HG03457 (cell line): Measurements from ENCODE around the gene ETV2.
"Not testable (repeated sequence)": the region's sequence is repeated elsewhere in the genome, so short reads cannot be mapped to it uniquely, and the experiment has no call there.

ENCODE experiments used
- ATAC-seq: cut with Tn5 transposase; IDR thresholded peaks from one replicate; pipeline ENCODE4 v1.9.1; 2021; ENCODE audit warnings: moderate number of reproducible peaks; ENCODE audit not compliant: unreplicated experiment

ETV2 gene

GRCh38 chr19:35654828-35655227 is 13.3 kb downstream of the ETV2 start:
- ATAC-seq: not testable (repeated sequence)

GRCh38 chr19:35655600-35655999 is 14.1 kb downstream of the ETV2 start:
- no peak for ATAC-seq

DNA sequence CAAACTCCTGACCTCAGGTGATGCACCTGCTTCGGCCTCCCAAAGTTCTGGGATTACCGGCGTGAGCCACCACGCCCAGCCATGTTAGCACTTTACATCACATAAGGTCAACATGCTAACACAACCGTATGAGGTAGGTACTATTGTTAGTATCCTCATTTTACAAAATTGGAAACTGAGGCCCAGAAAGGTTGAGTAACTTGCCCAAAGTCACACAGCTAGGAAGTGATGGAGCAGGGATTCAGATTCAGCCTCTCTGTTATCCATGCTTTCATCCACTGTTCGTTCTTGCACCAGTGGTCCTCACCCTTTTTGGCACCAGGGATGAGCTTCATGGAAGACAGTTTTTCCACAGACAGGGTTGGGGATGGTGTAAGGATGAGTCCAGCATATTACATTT is 15.2 kb downstream of the ETV2 start:
- ATAC-seq: no peak

DNA sequence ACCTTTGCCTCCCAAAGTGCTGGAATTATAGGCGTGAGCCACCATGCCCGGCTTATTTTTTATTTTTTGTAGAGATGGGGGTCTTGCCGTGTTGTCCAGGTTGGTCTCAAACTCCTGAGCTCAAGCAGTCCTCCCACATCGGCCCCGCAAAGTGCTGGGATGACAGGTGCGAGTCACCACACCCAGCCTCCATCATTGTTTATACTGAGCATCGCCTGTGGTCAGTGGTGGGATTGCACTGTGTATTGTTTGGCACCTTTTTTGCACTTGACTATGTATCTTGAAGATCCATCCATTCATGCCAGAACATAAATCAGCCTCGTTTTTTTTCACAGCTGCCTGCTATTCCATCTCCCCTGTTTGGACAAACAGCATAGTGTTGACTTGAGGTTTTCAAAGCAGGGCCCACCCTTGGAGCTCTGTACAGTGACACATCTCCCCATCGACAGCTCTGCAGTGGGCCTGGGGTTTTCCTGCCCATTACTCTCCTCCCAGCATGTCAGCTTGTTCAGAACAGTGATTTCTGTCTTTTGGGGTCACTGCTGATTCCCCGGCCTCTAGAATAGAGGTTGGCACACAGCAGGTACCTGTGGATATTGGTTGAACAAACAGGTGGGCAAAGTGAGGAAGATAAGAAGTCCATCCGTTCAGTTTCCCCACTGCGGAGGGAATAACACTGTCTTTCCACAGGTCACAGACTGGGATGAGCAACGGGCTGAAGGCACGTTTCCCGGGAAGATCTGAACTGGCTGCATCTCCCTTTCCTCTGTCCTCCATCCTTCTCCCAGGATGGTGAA is 16.6 kb downstream of the ETV2 start:
- ATAC-seq: no peak

- ATAC-seq: no peak
These were observed 20.4 kb downstream of the ETV2 start for GRCh38 chr19:35661995-35662340.

DNA sequence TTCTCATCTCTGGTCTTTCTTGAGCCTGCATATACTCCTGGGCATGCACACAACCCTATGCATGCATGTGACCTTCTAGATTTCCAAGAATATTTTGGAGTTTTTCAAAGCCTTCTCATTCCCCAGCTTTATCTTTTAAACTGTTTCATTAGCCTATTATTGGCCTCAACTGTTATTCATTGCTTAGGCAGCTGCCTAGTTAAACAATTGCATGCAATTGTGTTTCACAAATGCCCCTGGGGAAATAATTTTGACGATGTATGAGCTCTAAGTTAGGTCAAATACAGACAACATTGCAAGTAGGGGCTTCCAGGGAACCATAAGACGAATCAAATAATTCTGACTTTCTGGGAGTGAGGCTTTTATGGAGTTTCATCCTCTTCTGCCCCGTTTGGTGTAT is 22.4 kb downstream of the ETV2 start:
- ATAC-seq: no peak

DNA sequence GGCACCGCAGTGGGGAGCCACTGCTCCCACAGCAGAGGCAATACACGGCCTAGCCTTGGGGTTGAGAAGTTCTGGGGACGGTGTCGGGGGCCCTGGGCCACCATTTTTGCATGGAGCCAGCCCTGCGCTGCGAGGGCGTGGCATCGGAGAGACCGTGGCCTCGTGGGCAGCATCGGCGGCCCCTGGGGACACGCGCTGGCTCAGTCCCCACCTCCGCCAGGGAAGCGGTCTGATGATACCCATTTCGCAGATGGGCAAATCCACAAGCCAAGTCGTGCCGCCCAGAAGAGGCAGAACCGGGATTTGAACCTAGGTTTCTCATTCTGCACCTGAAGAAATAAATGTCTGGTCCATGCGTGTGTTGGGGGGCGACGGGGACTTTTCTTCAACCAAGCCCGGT is 23.6 kb downstream of the ETV2 start:
- no peak for ATAC-seq

DNA sequence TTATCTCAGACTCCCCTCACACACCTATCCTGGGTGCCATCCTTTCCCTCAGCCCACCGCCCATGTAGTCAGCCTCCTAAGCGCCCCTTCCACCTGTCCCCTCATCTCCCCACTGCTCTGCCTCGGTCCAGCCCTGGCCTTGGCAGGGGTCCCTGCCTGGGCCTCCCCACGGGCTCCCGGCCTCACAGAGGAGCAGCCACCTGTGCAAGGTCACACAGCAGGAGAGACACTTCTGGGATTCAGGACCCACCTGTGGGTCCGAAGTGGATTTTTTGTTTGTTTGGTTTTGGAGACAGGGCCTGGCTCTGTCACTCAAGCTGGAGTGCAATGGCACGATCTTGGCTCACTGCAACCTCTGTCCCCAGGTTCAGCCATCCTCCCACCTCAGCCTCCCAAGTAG is 24.1 kb downstream of the ETV2 start:
- ATAC-seq: no peak

DNA sequence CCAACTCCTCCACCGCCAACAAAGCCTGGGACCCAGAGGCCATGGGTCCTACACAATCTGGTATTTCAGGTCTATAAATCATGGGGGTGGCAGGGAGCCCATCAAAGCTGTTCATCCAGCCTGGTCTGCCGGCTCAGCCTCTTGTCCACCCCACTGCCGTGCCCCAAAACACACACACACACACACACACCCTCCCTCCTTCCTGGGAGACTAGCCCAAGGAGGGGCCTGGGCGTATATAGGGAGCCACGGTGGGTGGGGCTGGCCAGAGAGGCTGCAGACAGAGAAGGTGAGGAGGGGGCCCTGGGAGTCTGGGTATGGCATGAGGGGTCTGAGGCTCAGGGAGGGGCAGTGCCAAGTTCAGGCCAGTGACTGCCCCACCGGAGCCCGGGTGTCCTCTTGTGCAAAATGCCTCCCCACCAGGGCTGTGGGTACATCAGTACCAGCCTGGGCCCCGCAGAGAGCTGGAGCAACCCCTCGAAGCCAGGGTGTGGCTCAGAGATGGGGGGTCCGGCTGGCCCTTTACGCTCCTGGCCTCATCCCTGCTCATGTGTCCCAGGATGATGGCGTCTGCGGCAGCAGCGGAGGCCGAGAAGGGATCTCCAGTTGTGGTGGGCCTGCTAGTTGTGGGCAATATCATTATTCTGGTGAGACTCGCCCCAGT is 24.8 kb downstream of the ETV2 start, which contains the start of gene UPK1A:
Gene UPK1A (plus strand): TSS at position 267 of the 663 bp plus-strand sequence. CDS start 296 bp downstream, at position 563.
- no peak for ATAC-seq

DNA sequence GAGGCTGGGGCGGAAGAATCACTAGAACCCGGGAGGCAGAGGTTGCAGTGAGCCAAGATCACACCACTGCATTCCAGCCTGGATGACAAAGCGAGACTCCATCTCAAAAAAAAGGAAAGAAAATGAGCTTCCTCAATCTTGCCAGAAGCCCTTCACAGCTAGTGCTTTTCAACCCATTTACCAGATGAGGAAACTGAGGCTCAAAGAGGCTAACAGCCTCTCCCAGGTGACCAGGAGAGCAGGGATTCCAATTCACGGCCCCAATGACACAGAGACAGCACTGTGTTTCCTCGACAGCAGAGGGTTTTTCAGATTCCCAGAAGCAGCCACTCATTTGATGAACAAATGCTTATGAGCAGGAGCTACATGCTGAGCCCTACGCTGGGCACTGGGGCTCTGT is 28.0 kb downstream of the ETV2 start:
- no peak for ATAC-seq

DNA sequence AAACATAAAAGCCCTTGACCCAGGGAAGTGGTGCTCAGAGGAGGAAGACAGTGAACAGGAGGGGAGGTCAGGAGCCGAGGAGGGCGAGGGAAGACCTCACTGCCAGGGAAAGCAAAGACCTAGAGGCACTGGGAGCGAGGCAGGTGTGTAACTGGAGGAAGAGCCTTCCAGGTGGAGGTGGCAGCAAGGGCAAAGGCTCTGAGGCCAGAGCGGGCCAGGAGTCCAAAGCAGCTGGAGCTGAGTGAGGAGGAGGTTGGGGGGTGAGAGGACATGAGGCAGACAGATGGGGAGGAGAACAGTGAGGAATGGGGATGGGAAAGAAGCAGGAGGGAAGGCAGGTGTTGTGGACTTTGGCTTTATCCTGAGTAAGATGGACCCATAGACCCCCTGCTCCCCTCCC is 28.4 kb downstream of the ETV2 start:
- ATAC-seq: no peak

DNA sequence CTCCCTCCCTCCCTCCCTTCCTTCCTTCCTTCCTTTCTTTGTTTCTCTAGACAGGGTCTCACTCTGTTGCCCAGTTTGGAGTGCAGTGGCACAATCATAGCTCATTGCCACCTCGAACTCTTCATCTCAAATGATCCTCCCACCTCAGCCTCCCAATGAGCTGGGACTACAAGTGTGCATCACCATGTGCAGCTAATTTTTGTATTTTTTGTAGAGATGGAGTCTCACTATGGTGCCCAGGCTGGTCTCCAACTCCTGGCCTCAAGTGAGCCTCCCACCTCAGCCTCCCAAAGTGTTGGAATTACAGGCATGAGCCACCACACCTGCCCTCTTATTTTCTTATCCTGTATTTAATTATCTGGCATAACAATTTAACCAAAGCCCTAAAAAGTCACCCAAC is 29.1 kb downstream of the ETV2 start:
- no peak for ATAC-seq

- ATAC-seq: no peak
These were observed 30.3 kb downstream of the ETV2 start for GRCh38 chr19:35671818-35672217.

DNA sequence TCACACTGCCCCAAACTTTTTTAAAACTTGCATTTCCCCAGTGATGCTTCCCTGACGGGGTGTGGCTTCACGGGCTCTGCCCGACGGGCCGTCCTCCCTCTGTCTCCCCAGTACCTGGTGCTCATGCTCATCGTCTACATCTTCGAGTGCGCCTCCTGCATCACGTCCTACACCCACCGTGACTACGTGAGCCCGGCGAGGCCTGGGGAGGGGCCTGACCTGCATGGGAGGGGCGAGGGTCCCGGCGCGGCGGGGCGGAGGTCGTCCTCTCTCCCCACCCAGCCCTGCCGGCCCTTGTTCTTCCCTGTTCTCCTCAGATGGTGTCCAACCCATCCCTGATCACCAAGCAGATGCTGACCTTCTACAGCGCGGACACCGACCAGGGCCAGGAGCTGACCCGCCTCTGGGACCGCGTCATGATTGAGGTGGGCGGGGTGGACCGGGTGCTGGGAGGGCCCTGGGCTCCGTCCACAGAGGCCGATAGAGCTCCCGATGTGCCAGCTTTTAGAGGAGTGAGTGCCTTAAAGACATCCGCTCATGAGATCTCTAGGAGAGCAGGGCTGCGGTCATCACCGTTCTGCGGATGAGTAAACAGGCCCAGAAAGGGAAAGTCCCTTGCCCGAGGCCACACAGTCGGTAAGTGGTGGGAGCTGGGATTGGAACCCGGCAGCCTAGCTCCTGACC is 31.7 kb downstream of the ETV2 start:
- ATAC-seq: no peak

DNA sequence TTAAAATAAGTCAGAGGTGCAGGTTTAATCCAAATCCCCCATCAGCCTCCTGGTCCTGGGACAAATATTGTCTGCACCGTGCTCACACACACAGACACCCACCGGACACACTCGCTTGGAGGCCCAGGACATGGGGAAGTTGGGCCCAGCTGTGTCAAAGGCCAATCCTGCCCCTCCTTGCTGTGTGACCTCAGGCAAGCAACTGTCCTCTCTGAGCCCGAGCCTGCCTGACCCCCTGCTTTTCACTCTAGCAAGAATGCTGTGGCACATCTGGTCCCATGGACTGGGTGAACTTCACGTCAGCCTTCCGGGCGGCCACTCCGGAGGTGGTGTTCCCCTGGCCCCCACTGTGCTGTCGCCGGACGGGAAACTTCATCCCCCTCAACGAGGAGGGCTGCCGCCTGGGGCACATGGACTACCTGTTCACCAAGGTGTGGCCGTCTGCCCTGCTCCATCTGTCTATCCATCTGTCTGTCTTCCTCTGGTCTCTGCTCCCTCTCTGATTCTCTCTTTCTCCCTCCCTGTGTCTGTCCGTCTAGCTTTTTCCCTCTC is 34.1 kb downstream of the ETV2 start:
- ATAC-seq: no peak

- no peak for ATAC-seq
These were observed 48.3 kb downstream of the ETV2 start for GRCh38 chr19:35689836-35690235.

DNA sequence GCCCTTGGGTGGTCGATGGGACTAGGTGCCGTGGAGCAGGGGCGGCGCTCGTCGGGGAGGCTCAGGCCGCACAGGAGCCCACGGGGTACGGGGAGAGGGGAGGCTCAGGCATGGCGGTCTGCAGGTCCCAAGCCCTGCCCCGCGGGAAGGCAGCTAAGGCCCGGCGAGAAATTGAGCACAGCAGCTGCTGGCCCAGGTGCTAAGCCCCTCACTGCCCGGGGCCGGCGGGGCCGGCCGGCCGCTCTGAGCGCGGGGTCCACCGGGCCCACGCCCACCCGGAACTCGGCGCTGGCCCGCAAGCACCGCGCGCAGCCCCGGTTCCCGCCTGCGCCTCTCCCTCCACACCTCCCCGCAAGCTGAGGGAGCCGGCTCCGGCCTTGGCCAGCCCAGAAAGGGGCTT is 49.6 kb downstream of the ETV2 start:
- ATAC-seq: not testable (repeated sequence)

GRCh38 chr19:35692010-35692409 is 50.5 kb downstream of the ETV2 start:
- no peak for ATAC-seq

GRCh38 chr19:35693422-35693821 is 51.9 kb downstream of the ETV2 start:
- no peak for ATAC-seq

- ATAC-seq: no peak
These were observed 52.5 kb downstream of the ETV2 start for GRCh38 chr19:35693835-35694599.
